Subcutaneous adipose tissue (tissue), 4 donors: ENCODE measurements around the gene KIF3C. TPM values are rescaled to one million over a fixed set of nuclear protein-coding genes. Genes with fewer than 3 reads are reported as not detected.

ENCODE experiments used
- total RNA-seq, 4 donors: library from RNA; depleted of rRNA; stranded (reverse); fragments of >200 nt; gene quantifications; one replicate each; pipeline ENCODE4 v1.1.0, GENCODE V29; 2016
- TF ChIP-seq, protein P1 (sequence below): fragments of 450-650 bp; IDR thresholded peaks from one replicate; pipeline ENCODE4 v1.5.1; 2016; ENCODE audit warnings: low read depth, mild to moderate bottlenecking, control low read depth, antibody characterized with exemption, moderate library complexity

The KIF3C gene
- total RNA-seq, 4 donors from 2014 or later: 1.8 to 5.8 (median 3.0) TPM

DNA sequence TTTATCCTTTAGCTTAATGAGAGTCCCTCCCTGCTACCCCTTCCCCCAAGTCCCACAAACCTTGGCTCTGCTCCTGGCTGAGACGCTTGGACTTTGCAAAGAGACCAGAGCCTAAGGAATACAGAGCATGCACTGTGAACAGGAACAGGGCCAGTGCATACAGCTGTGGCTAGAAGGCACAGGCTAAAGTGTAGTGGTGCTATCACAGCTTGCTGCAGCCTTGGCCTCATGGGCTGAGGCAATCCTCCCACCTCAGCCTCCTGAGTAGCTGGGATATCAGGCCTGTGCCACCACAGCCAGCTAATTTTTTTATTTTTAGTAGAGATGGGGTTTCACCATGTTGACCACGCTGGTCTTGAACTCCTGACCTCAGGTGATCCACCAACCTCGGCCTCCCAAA is 64.5 kb downstream of the KIF3C start:
- TF ChIP-seq, protein P1, sequence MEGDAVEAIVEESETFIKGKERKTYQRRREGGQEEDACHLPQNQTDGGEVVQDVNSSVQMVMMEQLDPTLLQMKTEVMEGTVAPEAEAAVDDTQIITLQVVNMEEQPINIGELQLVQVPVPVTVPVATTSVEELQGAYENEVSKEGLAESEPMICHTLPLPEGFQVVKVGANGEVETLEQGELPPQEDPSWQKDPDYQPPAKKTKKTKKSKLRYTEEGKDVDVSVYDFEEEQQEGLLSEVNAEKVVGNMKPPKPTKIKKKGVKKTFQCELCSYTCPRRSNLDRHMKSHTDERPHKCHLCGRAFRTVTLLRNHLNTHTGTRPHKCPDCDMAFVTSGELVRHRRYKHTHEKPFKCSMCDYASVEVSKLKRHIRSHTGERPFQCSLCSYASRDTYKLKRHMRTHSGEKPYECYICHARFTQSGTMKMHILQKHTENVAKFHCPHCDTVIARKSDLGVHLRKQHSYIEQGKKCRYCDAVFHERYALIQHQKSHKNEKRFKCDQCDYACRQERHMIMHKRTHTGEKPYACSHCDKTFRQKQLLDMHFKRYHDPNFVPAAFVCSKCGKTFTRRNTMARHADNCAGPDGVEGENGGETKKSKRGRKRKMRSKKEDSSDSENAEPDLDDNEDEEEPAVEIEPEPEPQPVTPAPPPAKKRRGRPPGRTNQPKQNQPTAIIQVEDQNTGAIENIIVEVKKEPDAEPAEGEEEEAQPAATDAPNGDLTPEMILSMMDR: no peak

DNA sequence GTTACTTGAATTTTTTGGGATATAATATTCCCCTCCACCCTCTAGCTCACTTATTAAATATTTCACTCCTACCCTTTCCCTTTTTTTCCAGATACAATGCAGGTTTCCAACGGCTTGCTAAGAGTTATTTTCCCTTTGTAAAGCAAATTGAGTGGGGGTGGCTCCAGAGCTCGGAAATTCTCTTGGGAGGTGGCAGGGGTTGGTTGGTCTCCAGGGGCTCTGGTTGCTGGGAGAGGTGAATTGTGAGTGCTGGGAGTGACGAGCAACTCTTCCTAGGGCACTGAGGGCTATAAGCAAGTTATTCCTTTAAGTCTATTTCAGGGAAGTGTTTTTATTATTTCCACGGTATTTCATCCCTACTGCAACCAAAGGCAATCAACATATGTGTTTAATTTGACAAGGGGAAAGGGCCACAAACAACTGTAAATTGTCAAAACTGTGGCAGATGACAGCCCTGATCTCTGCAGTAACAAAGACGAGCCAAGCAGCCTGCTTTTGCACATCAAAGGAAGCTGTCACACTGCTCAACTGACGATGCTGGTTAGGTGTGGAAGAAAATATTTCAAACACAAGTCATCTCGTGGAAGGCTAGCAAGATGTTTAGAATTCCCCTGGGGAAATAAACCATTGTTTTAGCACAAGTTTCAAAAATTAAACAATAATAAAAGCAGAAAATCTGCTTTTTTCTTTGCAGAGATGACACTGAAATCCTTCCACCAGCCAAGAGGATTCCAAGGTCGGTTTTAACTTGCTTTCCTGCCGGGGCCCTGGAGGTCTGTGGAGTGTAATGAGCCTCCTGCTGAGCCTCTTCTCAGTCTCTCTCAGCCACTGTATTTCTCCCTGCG is 69.2 kb downstream of the KIF3C start:
- TF ChIP-seq, protein P1: no peak

DNA sequence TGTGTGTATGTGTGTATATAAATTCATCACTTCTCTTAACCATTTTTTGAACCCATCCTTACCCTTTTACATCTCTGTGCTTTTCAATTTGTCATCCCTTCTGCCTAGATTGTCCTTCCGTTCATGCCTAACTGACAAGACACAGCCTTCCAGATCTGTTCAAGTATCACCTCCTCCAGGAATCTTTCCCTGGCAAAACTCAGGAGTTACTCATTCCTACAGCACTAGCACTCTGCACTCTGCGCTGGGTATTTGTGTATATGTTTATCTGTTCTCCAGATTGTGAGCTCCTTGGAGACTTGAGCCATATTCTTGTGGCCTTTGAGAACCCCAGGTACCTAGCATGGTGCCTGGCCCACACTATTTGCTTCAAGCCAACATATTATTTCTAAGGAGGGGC is 77.2 kb downstream of the KIF3C start:
- TF ChIP-seq, protein P1: no peak

DNA sequence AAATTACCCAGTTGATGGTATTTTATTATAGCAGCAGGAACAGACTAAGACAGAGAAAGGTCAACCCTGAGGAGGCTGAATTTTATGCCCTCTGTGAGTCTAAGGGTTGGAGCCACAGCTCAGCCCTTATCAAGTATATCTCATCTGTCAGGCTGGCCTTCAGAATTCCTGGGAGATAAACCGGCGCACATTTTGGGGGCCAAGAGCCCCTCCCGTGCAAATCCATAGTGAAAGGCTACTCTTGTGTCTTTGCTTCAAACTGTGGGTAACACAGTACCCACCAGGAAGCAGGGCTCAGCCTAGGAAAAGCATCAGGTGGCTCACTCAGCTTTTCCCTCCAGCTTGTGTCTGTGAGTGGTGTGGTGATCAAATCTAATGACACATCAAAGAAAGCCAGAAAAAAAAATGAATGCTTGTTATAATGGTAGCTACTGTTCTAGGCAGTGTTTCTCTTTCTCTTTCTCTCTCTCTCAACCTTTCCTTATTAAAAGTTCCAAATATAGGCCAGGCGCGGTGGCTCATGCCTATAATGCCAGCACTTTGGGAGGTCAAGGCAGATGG is 79.0 kb downstream of the KIF3C start:
- TF ChIP-seq, protein P1: no peak

DNA sequence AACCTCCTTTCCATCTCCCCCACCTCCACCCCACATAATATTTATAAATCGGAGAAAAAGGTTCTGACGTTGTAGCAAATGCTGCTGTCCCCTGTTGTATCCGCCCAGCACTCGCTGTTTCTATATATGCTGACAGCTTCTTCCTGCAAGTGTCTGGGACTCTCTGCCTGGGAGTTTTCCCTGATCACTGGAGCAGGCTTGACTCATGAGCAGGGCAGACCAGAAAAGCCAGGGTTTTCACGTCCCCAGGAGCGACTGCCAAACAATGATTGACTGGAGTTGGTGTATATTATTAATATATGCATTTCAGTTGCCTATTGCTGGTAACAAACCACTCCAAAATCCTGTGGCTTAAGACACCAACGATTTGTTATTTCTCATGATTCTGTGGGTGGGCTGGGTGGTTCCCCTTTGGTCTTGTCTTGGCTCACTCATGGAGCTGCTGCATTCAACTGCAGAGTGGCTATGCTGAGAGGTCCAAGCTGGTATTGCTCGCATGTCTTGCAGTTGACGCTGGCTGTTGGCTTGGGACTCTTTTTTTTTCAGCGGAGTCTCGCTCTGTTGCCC is 82.8 kb downstream of the KIF3C start:
- TF ChIP-seq, protein P1: no peak

DNA sequence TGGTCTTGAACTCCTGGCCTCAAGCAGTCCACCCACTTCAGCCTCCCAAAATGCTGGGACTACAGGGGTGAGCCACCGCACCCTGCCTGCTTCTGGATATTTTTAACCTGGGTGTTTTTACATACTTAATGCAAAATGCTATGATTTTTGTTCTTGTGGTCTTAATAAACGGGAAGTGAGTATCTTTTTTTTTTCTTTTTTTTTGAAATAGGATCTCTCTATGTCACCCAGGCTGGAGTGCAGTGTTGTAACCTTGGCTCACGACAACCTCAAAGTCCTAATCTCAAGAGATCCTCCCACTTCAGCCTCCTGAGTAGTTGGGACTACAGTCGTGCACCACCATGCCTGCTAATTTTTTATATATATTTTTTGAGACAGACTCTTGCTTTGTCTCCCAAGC is 84.8 kb downstream of the KIF3C start:
- TF ChIP-seq, protein P1: no peak

DNA sequence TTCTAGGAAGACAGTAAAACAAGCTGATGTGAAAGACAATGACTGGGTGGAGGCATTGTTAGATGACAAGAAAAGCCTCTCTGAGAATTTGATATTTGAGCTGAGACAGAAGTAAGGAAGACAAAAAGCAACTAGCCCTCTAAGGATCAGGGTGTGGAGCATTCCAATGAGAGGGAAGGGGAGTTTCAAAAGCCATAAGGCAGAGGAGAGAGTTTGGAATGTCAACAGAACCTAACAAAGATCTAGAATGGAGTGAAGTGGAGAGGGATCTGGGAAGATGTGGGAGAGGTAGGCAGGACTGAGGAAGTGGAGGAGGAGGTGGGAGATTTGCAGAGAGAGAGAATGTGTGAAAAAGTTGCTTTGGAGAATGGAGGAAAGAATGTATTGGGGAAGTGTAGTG is 86.7 kb downstream of the KIF3C start:
- TF ChIP-seq, protein P1: no peak
